ENCODE data around the gene PPP2R2C.

PPP2R2C gene

GRCh38 chr4:6306299-6306698 lies 166.1 kb downstream of the PPP2R2C start:
- DNase-seq (ENCODE audit: low spot score) = no peak

GRCh38 chr4:6303943-6304342 lies 168.5 kb downstream of the PPP2R2C start:
- no peak for DNase-seq (ENCODE audit: low spot score)

GRCh38 chr4:6302869-6303268 lies 169.5 kb downstream of the PPP2R2C start:
- DNase-seq (ENCODE audit: low spot score) = no peak

GRCh38 chr4:6301732-6302442 lies 170.5 kb downstream of the PPP2R2C start:
- DNase-seq (ENCODE audit: low spot score) = no peak

GRCh38 chr4:6301051-6301731 lies 171.2 kb downstream of the PPP2R2C start:
- DNase-seq (ENCODE audit: low spot score) = no peak

DNA sequence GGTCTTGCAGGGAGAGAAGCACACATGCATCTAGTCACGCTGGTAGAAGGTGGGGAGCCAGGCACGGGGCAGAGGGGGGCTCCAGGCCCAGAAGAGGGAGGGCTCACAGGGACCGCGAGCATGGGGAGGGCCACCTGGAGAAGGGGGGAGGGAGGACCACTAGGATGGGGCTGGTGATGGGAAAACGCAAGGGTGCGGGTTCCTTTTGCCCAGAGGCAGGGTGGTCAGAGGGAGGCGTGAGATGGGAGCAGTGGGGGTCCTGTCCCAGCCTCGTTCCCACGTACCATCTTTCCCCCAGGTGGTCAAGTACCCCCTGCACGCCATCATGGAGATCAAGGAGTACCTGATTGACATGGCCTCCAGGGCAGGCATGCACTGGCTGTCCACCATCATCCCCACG lies 172.1 kb downstream of the PPP2R2C start:
- no peak for DNase-seq (ENCODE audit: low spot score)

DNA sequence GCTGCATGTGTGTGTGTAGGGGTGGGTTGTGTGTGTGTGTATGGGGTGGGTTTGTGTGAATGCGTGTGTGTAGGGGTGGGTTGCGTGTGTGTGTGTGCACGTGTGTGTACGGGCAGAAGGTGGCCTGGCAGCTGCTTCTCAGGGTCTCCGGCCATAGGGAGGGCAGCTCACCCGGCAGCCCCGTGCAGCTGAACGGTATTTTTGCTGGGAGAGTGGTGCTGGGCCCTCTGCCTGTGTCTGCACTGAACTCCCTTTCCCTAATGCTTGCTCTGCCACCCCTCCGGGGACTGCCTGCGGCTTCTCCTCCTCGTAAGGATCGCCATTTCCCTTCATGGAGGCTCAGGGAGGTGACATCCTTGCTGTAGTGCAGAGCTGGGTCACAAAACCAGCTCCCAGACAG lies 172.5 kb downstream of the PPP2R2C start:
- no peak for DNase-seq (ENCODE audit: low spot score)

- DNase-seq (ENCODE audit: low spot score) = no peak
Observed at GRCh38 chr4:6298852-6299251, 173.6 kb downstream of the PPP2R2C start.

GRCh38 chr4:6298035-6298434 lies 174.4 kb downstream of the PPP2R2C start:
- DNase-seq (ENCODE audit: low spot score) = no peak

- no peak for DNase-seq (ENCODE audit: low spot score)
Observed at GRCh38 chr4:6297266-6297815, 175.1 kb downstream of the PPP2R2C start.

- DNase-seq (ENCODE audit: low spot score) = no peak
Observed at GRCh38 chr4:6296026-6296425, 176.4 kb downstream of the PPP2R2C start.

GRCh38 chr4:6295495-6295894 lies 176.9 kb downstream of the PPP2R2C start:
- DNase-seq (ENCODE audit: low spot score) = no peak

DNA sequence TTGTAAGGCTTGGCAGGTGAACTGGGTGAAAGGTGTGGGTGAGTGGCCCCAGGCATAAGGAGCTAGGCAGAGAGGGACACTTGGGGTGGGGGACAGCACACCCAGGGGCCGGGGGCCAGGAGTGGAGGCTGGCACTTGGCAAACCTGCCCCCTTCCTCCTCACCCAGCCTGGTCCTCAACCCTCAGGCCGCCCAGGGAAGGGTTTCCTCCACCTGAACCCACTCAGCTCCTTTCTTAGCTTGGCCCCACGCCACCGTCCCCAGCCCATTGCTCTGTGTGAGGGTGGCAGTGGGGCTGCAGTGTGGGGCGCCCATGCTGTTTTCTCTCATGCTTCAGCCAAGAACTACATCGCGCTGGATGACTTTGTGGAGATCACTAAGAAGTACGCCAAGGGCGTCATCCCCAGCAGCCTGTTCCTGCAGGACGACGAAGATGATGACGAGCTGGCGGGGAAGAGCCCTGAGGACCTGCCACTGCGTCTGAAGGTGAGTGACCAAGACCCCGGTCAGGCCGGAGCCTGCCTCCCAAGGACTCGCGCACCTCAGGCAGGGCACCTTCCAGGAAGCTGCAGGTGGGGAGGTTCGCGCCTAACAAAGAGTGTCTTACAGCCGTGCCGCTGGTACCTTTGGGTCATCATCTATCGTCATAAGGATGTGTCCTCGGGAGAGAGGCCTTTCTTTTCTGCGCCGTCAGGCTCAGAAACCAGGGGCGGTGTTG lies 177.6 kb downstream of the PPP2R2C start:
- no peak for DNase-seq (ENCODE audit: low spot score)

- no peak for DNase-seq (ENCODE audit: low spot score)
Observed at GRCh38 chr4:6293661-6294060, 178.8 kb downstream of the PPP2R2C start.

DNA sequence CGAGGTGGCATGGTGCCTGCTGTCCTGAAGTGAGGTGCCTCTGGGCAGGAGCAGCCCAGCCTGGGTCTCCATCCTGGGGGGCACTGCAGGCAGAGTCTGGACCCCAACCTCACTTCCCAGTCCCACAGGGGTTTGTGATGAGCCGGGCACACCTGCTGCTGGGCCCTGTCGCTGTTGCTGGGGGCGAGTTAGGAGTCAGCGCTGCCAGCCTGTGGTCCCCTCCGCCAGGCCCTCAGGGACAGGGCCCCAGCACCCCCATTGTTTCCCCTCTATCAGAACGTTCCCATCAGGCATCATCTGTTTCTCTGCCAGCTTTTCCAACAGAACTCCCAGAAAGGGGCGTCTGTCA lies 179.3 kb downstream of the PPP2R2C start:
- DNase-seq (ENCODE audit: low spot score) = no peak

- DNase-seq (ENCODE audit: low spot score) = no peak
Observed at GRCh38 chr4:6292376-6293096, 179.9 kb downstream of the PPP2R2C start.

DNA sequence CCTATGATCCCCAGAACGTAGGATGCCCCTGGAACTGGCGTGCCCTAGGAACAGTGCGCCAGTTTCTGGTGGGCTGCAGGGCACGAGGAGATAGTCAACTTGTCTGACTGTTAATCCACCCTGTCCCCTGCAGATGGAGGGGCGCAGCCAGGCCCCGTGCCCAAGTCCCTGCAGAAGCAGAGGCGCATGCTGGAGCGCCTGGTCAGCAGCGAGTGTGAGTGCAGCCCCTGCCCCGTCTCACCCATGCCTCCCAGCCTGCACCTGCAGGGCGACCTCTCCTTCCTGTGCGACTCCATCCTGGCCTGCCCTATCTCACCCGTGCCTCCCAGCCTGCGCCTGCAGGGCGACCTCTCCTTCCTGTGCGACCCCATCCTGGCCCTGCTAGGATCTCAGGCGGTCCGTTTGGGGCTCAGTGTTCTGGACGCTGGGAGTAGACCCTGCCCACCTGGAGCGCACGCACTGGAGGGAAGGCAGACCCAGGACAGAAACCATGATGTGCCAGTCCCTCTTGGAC lies 180.6 kb downstream of the PPP2R2C start:
- no peak for DNase-seq (ENCODE audit: low spot score)

- no peak for DNase-seq (ENCODE audit: low spot score)
Observed at GRCh38 chr4:6290769-6291547, 181.5 kb downstream of the PPP2R2C start.

- DNase-seq (ENCODE audit: low spot score) = no peak
Observed at GRCh38 chr4:6290256-6290655, 182.2 kb downstream of the PPP2R2C start.

GRCh38 chr4:6288871-6289270 lies 183.5 kb downstream of the PPP2R2C start:
- DNase-seq (ENCODE audit: low spot score) = no peak

GRCh38 chr4:6288342-6288741 lies 184.1 kb downstream of the PPP2R2C start:
- no peak for DNase-seq (ENCODE audit: low spot score)
